ENCODE measurements around the gene TCEA2. TPM values are rescaled to one million over a fixed set of nuclear protein-coding genes. Genes with fewer than 3 reads are reported as not detected.

The TCEA2 gene
- total and polyA plus RNA-seq, 2 donors (not counting 1 experiment from before 2014, with no cell fraction given), result 58.1 to 63.9 TPM

DNA sequence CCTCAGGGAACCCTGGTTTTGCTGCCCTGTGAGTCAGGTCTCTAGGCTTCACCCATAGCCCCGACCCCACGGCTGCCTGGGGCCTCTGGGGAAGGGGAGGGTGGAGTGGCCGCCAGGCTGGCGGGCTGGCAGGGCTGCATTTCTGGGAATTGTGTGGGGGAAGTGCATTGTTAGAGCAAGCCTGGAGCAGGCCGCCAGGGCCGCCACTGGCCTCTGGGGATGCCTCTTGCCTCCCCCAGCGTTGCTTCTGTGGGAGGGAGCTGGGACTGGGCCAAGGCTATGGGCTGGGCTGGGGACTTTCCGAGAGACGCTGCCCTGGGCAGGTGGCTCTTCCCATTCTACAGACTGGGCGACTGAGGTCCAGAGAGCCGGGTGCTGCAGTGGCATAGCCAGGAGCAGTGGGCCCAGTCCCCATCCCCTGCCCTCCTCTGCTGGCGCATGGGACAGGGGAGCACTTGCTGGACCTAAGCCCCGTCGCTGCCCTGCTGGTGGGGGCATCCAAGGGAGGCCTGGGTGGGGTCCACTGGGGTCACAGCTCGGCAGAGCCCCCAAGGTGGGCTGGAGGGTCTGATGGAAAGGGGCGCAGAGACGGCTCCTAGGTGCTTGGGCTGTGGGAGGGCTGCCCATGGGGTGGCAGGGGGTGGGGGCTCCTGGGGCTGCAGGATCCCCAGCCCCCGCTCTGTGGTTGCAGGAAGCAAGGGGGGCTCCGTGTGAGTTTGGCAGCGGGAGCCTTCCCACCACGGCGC, 6.9 kb upstream of the TCEA2 start:
- H3K27ac Mint-ChIP-seq, result peak overlapping the region; percentile 26
- Histone ChIP-seq H2AFZ (ENCODE audit: insufficient read depth, low read depth, low read length, poor library complexity, severe bottlenecking) (no peak overlapping the region), H3K9ac (ENCODE audit: low read length) (no peak overlapping the region), H3K27ac (ENCODE audit: low read length in 2 of 2) (no peak overlapping the region), H3K4me1 (ENCODE audit: control insufficient read depth in 2 of 2, insufficient read depth in 2 of 2, low read length in 2 of 2) (peaks cover 9 to 18% of the 10 kb centered on the region in 2 donors), H3K9me3 (ENCODE audit: control extremely low read depth in 1 of 3, control insufficient read depth in 2 of 3, insufficient read depth in 1 of 3, low read length in 2 of 3) (peaks cover 0 to 8% (median 0%) of the 10 kb centered on the region in 3 donors), H3K4me2 (replicated peaks; ENCODE audit: low read depth, low read length, poor library complexity, severe bottlenecking) (no peak overlapping the region), H3K4me3 (ENCODE audit: control extremely low read depth in 1 of 5, extremely low read depth in 1 of 5, insufficient read depth in 1 of 5, low read depth in 2 of 5, low read length in 4 of 5) (no peak overlapping the region), H3K36me3 (replicated peaks in 1 of 2; ENCODE audit: control extremely low read depth in 1 of 2, control insufficient read depth in 1 of 2, extremely low read depth in 1 of 2, insufficient read depth in 2 of 2, low read length in 1 of 2) (no peaks in the 10 kb centered on the region), H3K27me3 (replicated peaks in 1 of 4; ENCODE audit: control extremely low read depth in 1 of 4, control insufficient read depth in 3 of 4, insufficient read depth in 4 of 4, low read length in 3 of 4) (peaks cover 0 to 52% (median 18%) of the 10 kb centered on the region in 4 experiments), H3K79me2 (ENCODE audit: control insufficient read depth, insufficient read depth, low read length) (no peaks in the 10 kb centered on the region), H4K20me1 (ENCODE audit: control insufficient read depth, insufficient read depth, low read length, poor library complexity, severe bottlenecking) (no peaks in the 10 kb centered on the region)
- TF ChIP-seq, protein P1, sequence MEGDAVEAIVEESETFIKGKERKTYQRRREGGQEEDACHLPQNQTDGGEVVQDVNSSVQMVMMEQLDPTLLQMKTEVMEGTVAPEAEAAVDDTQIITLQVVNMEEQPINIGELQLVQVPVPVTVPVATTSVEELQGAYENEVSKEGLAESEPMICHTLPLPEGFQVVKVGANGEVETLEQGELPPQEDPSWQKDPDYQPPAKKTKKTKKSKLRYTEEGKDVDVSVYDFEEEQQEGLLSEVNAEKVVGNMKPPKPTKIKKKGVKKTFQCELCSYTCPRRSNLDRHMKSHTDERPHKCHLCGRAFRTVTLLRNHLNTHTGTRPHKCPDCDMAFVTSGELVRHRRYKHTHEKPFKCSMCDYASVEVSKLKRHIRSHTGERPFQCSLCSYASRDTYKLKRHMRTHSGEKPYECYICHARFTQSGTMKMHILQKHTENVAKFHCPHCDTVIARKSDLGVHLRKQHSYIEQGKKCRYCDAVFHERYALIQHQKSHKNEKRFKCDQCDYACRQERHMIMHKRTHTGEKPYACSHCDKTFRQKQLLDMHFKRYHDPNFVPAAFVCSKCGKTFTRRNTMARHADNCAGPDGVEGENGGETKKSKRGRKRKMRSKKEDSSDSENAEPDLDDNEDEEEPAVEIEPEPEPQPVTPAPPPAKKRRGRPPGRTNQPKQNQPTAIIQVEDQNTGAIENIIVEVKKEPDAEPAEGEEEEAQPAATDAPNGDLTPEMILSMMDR (IDR thresholded peaks at IDR 0.05), result no peak
- TF ChIP-seq EZH2 (IDR thresholded peaks at IDR 0.05; ENCODE audit: borderline replicate concordance, insufficient read depth, low read depth, low read length, poor library complexity, severe bottlenecking), result no peak
- ATAC-seq (ENCODE audit: low read depth) (no peak), DNase-seq (no peak)
- 48% methylated on average over 22 of the region's 22 CpGs for WGBS (ENCODE audit: insufficient coverage)
- intact Hi-C loops (cut with micrococcal nuclease), result no loop called here
- ChIA-PET CTCF (no interaction called here), POLR2A (no interaction called here)
- peaks cover 15% of the 10 kb centered on the region for H3K4me1 Mint-ChIP-seq
- no peaks in the 10 kb centered on the region for H3K9me3 Mint-ChIP-seq (ENCODE audit: insufficient read depth)
- H3K27me3 Mint-ChIP-seq, result peaks cover 23% of the 10 kb centered on the region
- H3K4me3 Mint-ChIP-seq, result no peak overlapping the region

DNA sequence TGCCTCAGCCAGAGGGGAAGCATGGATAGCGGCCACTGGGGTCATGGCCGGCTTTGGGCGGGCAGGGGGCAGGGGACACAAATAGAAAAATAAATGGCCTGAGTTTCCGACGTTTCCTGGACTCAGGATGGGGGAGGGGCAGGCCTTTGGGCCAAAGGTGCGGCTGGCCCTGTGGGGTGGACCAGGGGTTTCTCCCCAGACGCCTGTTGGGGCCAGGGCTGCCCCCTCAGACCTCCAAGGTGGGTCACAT, 6.4 kb upstream of the TCEA2 start:
- H3K27me3 ChIP-seq (replicated peaks in 1 of 4; ENCODE audit: control extremely low read depth in 1 of 4, control insufficient read depth in 3 of 4, insufficient read depth in 4 of 4, low read length in 3 of 4), result peaks cover 0 to 47% (median 14%) of the 10 kb centered on the region in 4 experiments
- H3K4me3 Mint-ChIP-seq, result no peak overlapping the region
- no peak for TF ChIP-seq EZH2 (IDR thresholded peaks at IDR 0.05; ENCODE audit: borderline replicate concordance, insufficient read depth, low read depth, low read length, poor library complexity, severe bottlenecking)
- TF ChIP-seq, protein P1 (IDR thresholded peaks at IDR 0.05), result no peak
- H2AFZ ChIP-seq (ENCODE audit: insufficient read depth, low read depth, low read length, poor library complexity, severe bottlenecking), result no peak overlapping the region
- peaks cover 23% of the 10 kb centered on the region for H3K27me3 Mint-ChIP-seq
- ATAC-seq (ENCODE audit: low read depth) (no peak), DNase-seq (no peak)
- H3K79me2 ChIP-seq (ENCODE audit: control insufficient read depth, insufficient read depth, low read length), result no peaks in the 10 kb centered on the region
- H3K27ac ChIP-seq (ENCODE audit: low read length in 2 of 2), result no peak overlapping the region
- no peak overlapping the region for H3K27ac Mint-ChIP-seq
- CTCF ChIA-PET, result interaction anchor here (1.1 to 1.3 kb wide), 2 partner anchors 15 to 18 kb away, joined by 5 to 6 read pairs; no protein-coding TSS in a partner anchor
- H3K4me3 ChIP-seq (ENCODE audit: control extremely low read depth in 1 of 5, extremely low read depth in 1 of 5, insufficient read depth in 1 of 5, low read depth in 2 of 5, low read length in 4 of 5), result no peak overlapping the region
- H3K9me3 ChIP-seq (ENCODE audit: control extremely low read depth in 1 of 3, control insufficient read depth in 2 of 3, insufficient read depth in 1 of 3, low read length in 2 of 3), result peaks cover 0 to 8% (median 0%) of the 10 kb centered on the region in 3 donors
- POLR2A ChIA-PET, result no interaction called here
- H3K9ac ChIP-seq (ENCODE audit: low read length), result no peak overlapping the region
- no peaks in the 10 kb centered on the region for H4K20me1 ChIP-seq (ENCODE audit: control insufficient read depth, insufficient read depth, low read length, poor library complexity, severe bottlenecking)
- peaks cover 9 to 18% of the 10 kb centered on the region in 2 donors for H3K4me1 ChIP-seq (ENCODE audit: control insufficient read depth in 2 of 2, insufficient read depth in 2 of 2, low read length in 2 of 2)
- no peak overlapping the region for H3K4me2 ChIP-seq (replicated peaks; ENCODE audit: low read depth, low read length, poor library complexity, severe bottlenecking)
- WGBS (ENCODE audit: insufficient coverage), result 65% methylated on average over 7 of the region's 7 CpGs
- H3K4me1 Mint-ChIP-seq, result peaks cover 15% of the 10 kb centered on the region
- H3K36me3 ChIP-seq (replicated peaks in 1 of 2; ENCODE audit: control extremely low read depth in 1 of 2, control insufficient read depth in 1 of 2, extremely low read depth in 1 of 2, insufficient read depth in 2 of 2, low read length in 1 of 2), result no peaks in the 10 kb centered on the region
- intact Hi-C loops (cut with micrococcal nuclease), result no loop called here
- no peaks in the 10 kb centered on the region for H3K9me3 Mint-ChIP-seq (ENCODE audit: insufficient read depth)

Data from B cell (primary cell).